Neural cell (in vitro differentiated cells): ENCODE results near the gene FIGNL2. TPM values are rescaled to one million over a fixed set of nuclear protein-coding genes. Genes with fewer than 3 reads are reported as not detected.

Source experiments
- H2AFZ ChIP-seq: fragments of 200-600, 300-800 bp; sonication (generic), shearing (Covaris generic); 2 replicates; pipeline ENCODE4 v1.6.0; 2014; ENCODE audit warnings: low read depth, mild to moderate bottlenecking, antibody characterized with exemption, low read length, moderate library complexity
- H3F3A ChIP-seq: fragments of 200-600 bp; shearing (Covaris generic); 2 replicates; pipeline ENCODE4 v1.6.1; 2016; ENCODE audit warnings: mild to moderate bottlenecking, moderate library complexity, mixed read lengths, antibody characterized with exemption, low read length; ENCODE audit not compliant: insufficient read depth, poor library complexity, severe bottlenecking
- H3K27ac ChIP-seq: fragments of 200-600, 300-800 bp; sonication (generic), shearing (Covaris generic); 2 replicates; pipeline ENCODE4 v1.5.1; 2014; ENCODE audit warnings: mild to moderate bottlenecking, low read length, moderate library complexity
- H3K27me3 ChIP-seq: fragments of 300-800, 200-600 bp; sonication (generic), shearing (Covaris generic); 2 replicates; pipeline ENCODE4 v1.6.0; 2014; ENCODE audit warnings: mild to moderate bottlenecking, low read depth, low read length, moderate library complexity; ENCODE audit not compliant: insufficient read depth
- H3K36me3 ChIP-seq: fragments of 300-800, 200-600 bp; sonication (generic), shearing (Covaris generic); 2 replicates; pipeline ENCODE4 v1.5.1; 2014; ENCODE audit warnings: mild to moderate bottlenecking, antibody characterized with exemption, low read length, moderate library complexity; ENCODE audit not compliant: insufficient read depth
- H3K4me2 ChIP-seq: fragments of 300-800, 200-600 bp; sonication (generic), shearing (Covaris generic); 2 replicates; pipeline ENCODE4 v1.6.0; 2014; ENCODE audit warnings: mild to moderate bottlenecking, low read length
- H3K4me3 ChIP-seq: fragments of 300-800, 200-600 bp; sonication (generic), shearing (Covaris generic); 2 replicates; pipeline ENCODE4 v1.5.1; 2014; ENCODE audit warnings: mild to moderate bottlenecking, low read length, moderate library complexity
- H3K79me2 ChIP-seq: fragments of 200-600 bp; shearing (Covaris generic); replicated peaks from 2 replicates; pipeline ENCODE4 v1.6.0; 2014; ENCODE audit warnings: mild to moderate bottlenecking, low read length, moderate library complexity; ENCODE audit not compliant: insufficient read depth
- H3K9ac ChIP-seq: fragments of 300-800, 200-600 bp; sonication (generic), shearing (Covaris generic); 2 replicates; pipeline ENCODE4 v1.6.1; 2016; ENCODE audit warnings: mild to moderate bottlenecking, low read length, mixed read lengths
- H3K9me2 ChIP-seq: fragments of 200-600 bp; shearing (Covaris generic); 2 replicates; pipeline ENCODE4 v1.6.1; 2016; ENCODE audit warnings: mild to moderate bottlenecking, low read length, mixed read lengths; ENCODE audit not compliant: insufficient read depth
- H3K9me3 ChIP-seq: fragments of 200-600, 300-800 bp; sonication (generic), shearing (Covaris generic); 2 replicates; pipeline ENCODE4 v1.6.1; 2016; ENCODE audit warnings: mild to moderate bottlenecking, mixed run types, low read length, moderate library complexity, mixed read lengths
- H4K20me1 ChIP-seq: fragments of 200-600 bp; shearing (Covaris generic); 2 replicates; pipeline ENCODE4 v1.6.1; 2016; ENCODE audit warnings: mild to moderate bottlenecking, mixed run types; ENCODE audit not compliant: insufficient read depth
- CTCF ChIP-seq: fragments of 450-650 bp; IDR thresholded peaks from 2 replicates; pipeline ENCODE4 v1.5.1; 2014; ENCODE audit warnings: antibody characterized with exemption, mild to moderate bottlenecking, moderate library complexity; ENCODE audit not compliant: poor library complexity, severe bottlenecking
- EP300 ChIP-seq: fragments of 450-650 bp; conservative IDR thresholded peaks from 2 replicates; pipeline ENCODE4 v1.6.1; 2014; ENCODE audit warnings: antibody characterized with exemption, mild to moderate bottlenecking, moderate library complexity; ENCODE audit not compliant: poor library complexity, severe bottlenecking
- EZH2 ChIP-seq: fragments of 200-600, 300-800 bp; shearing (Covaris generic), sonication (generic); IDR thresholded peaks from 2 replicates; pipeline ENCODE4 v1.6.1; 2014; ENCODE audit warnings: antibody characterized with exemption, low read length, borderline replicate concordance, mild to moderate bottlenecking; ENCODE audit not compliant: insufficient read depth, poor library complexity, severe bottlenecking
- MXI1 ChIP-seq: fragments of 450-650 bp; conservative IDR thresholded peaks from 2 replicates; pipeline ENCODE4 v1.6.1; 2014; ENCODE audit warnings: antibody characterized with exemption, mild to moderate bottlenecking; ENCODE audit not compliant: poor library complexity, severe bottlenecking
- POLR2AphosphoS5 ChIP-seq: IDR thresholded peaks from 2 replicates; pipeline ENCODE4 v1.6.1; 2012
- RAD21 ChIP-seq: fragments of 450-650 bp; conservative IDR thresholded peaks from 2 replicates; pipeline ENCODE4 v1.6.1; 2014; ENCODE audit warnings: antibody characterized with exemption, mild to moderate bottlenecking, moderate library complexity
- REST ChIP-seq: IDR thresholded peaks from 2 replicates; pipeline ENCODE4 v1.6.1; 2012; ENCODE audit warnings: borderline replicate concordance
- SMC3 ChIP-seq: fragments of 450-650 bp; conservative IDR thresholded peaks from 2 replicates; pipeline ENCODE4 v1.6.1; 2014; ENCODE audit warnings: antibody characterized with exemption, mild to moderate bottlenecking, moderate library complexity; ENCODE audit not compliant: poor library complexity
- TAF1 ChIP-seq: IDR thresholded peaks from 2 replicates; pipeline ENCODE4 v1.6.1; 2012; ENCODE audit warnings: low read depth
- polyA plus RNA-seq: library from polyadenylated mRNA; depleted of rRNA; stranded (reverse); fragments of >200 nt; gene quantifications from 2 replicates; pipeline ENCODE4 v1.2.3, GENCODE V29; 2014

Gene FIGNL2
- polyA plus RNA-seq, 1 donor from 2014 or later = 0.21 TPM

GRCh38 chr12:51862947-51863346, 14.4 kb upstream of the FIGNL2 start:
- H3K4me2 ChIP-seq = no peak overlapping the region
- H3K4me3 ChIP-seq = peak overlapping the region; percentile 69
- no peaks in the 10 kb centered on the region for H3F3A ChIP-seq
- no peaks in the 10 kb centered on the region for H3K36me3 ChIP-seq
- no peaks in the 10 kb centered on the region for H3K79me2 ChIP-seq
- H3K9ac ChIP-seq = no peak overlapping the region
- no peak for TF ChIP-seq REST
- TF ChIP-seq RAD21 = no peak
- TF ChIP-seq SMC3 = no peak
- TF ChIP-seq POLR2AphosphoS5 = no peak
- TF ChIP-seq EP300 = no peak
- no peak for TF ChIP-seq TAF1
- H3K27ac ChIP-seq = no peak overlapping the region
- H3K9me2 ChIP-seq = no peaks in the 10 kb centered on the region
- H4K20me1 ChIP-seq = no peaks in the 10 kb centered on the region
- H3K27me3 ChIP-seq = peaks cover 1% of the 10 kb centered on the region
- no peak overlapping the region for H2AFZ ChIP-seq
- no peaks in the 10 kb centered on the region for H3K9me3 ChIP-seq

DNA sequence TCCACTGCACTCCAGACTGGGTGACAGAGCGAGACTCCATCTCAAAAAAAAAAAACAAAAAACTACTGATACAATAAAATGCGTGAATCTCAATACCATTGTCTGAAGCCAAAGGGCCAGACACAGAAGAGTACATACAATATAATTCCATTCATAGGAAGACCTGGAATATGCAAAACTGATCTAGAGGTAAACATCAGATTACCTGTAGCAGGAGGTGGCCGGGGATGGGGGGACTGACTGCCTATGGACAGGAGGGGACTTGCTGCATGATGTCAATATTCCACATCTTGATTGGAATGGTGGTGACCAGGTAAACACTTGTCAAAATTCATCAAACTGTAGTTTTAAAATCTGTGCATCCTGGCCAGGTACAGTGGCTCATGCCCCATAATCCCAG, 12.5 kb upstream of the FIGNL2 start:
- Histone ChIP-seq H3K9ac (no peak overlapping the region), H4K20me1 (no peaks in the 10 kb centered on the region), H3K27ac (no peak overlapping the region), H3K36me3 (no peaks in the 10 kb centered on the region), H2AFZ (no peak overlapping the region), H3F3A (no peaks in the 10 kb centered on the region), H3K9me2 (no peaks in the 10 kb centered on the region), H3K4me2 (no peak overlapping the region), H3K27me3 (no peaks in the 10 kb centered on the region), H3K9me3 (no peaks in the 10 kb centered on the region), H3K79me2 (no peaks in the 10 kb centered on the region), H3K4me3 (no peak overlapping the region)
- no peak for TF ChIP-seq POLR2AphosphoS5
- TF ChIP-seq EP300 = no peak
- no peak for TF ChIP-seq EZH2
- no peak for TF ChIP-seq SMC3
- no peak for TF ChIP-seq REST
- TF ChIP-seq CTCF = no peak
- TF ChIP-seq RAD21 = no peak
- TF ChIP-seq TAF1 = no peak
- no peak for TF ChIP-seq MXI1
